Measurements from ENCODE around the gene MORC2.

MORC2 gene

GRCh38 chr22:30885001-30885366 lies 83.6 kb downstream of the MORC2 start:
- no peak for DNase-seq

- no peak for DNase-seq
Observed at GRCh38 chr22:30884211-30885000, 84.2 kb downstream of the MORC2 start.

- DNase-seq: no peak
Observed at GRCh38 chr22:30883586-30884145, 84.9 kb downstream of the MORC2 start.

- DNase-seq: no peak
Observed at GRCh38 chr22:30882974-30883533, 85.5 kb downstream of the MORC2 start.

- DNase-seq: no peak
Observed at GRCh38 chr22:30882184-30882717, 86.3 kb downstream of the MORC2 start.

- DNase-seq: no peak
Observed at GRCh38 chr22:30881361-30882183, 87.0 kb downstream of the MORC2 start.

GRCh38 chr22:30880847-30881246 lies 87.7 kb downstream of the MORC2 start:
- no peak for DNase-seq

- no peak for DNase-seq
Observed at GRCh38 chr22:30880181-30880601, 88.4 kb downstream of the MORC2 start.

GRCh38 chr22:30879415-30879797 lies 89.2 kb downstream of the MORC2 start:
- no peak for DNase-seq

- DNase-seq: no peak
Observed at GRCh38 chr22:30878516-30879414, 89.8 kb downstream of the MORC2 start.

GRCh38 chr22:30877662-30878515 lies 90.7 kb downstream of the MORC2 start:
- DNase-seq: no peak

GRCh38 chr22:30876915-30877553 lies 91.5 kb downstream of the MORC2 start:
- DNase-seq: no peak

GRCh38 chr22:30876221-30876751 lies 92.3 kb downstream of the MORC2 start:
- no peak for DNase-seq

- DNase-seq: no peak
Observed at GRCh38 chr22:30875481-30876215, 92.9 kb downstream of the MORC2 start.

Data from Kasumi-1 (cell line).